GM23248 (cell line): ENCODE data around the gene MYOG. TPM values are rescaled to one million over a fixed set of nuclear protein-coding genes. Genes with fewer than 3 reads are reported as not detected.

Experiments used
- DNase-seq: peaks from one replicate; pipeline ENCODE4 v3.0.0-alpha.2; 2015
- H2AFZ ChIP-seq: fragments of 200-600 bp; sonication (generic); 2 replicates; pipeline ENCODE4 v1.6.1; 2016; ENCODE audit warnings: antibody characterized with exemption
- H3F3A ChIP-seq: fragments of 200-600 bp; sonication (generic); 2 replicates; pipeline ENCODE4 v1.6.1; 2016; ENCODE audit warnings: mild to moderate bottlenecking, antibody characterized with exemption, mixed run types; ENCODE audit not compliant: insufficient read depth
- H3K27ac ChIP-seq: fragments of 200-600 bp; sonication (generic); 2 replicates; pipeline ENCODE4 v1.5.1; 2016; ENCODE audit warnings: mild to moderate bottlenecking
- H3K27me3 ChIP-seq: fragments of 200-600 bp; sonication (generic); replicated peaks from 2 replicates; pipeline ENCODE4 v1.6.1; 2016; ENCODE audit warnings: mild to moderate bottlenecking; ENCODE audit not compliant: insufficient read depth
- H3K36me3 ChIP-seq: fragments of 200-600 bp; sonication (generic); 2 replicates; pipeline ENCODE4 v1.6.1; 2016; ENCODE audit warnings: low read depth, mild to moderate bottlenecking
- H3K4me1 ChIP-seq: fragments of 200-600 bp; sonication (generic); 2 replicates; pipeline ENCODE4 v1.6.1; 2016; ENCODE audit warnings: mild to moderate bottlenecking; ENCODE audit not compliant: insufficient read depth
- H3K4me2 ChIP-seq: fragments of 200-600 bp; sonication (generic); one replicate; pipeline ENCODE4 v1.6.1; 2016; ENCODE audit warnings: mild to moderate bottlenecking; ENCODE audit not compliant: unreplicated experiment
- H3K4me3 ChIP-seq: fragments of 200-600 bp; sonication (generic); 2 replicates; pipeline ENCODE4 v1.5.1; 2016; ENCODE audit warnings: mild to moderate bottlenecking
- H3K79me2 ChIP-seq: fragments of 200-600 bp; sonication (generic); 2 replicates; pipeline ENCODE4 v1.6.1; 2016; ENCODE audit warnings: mild to moderate bottlenecking; ENCODE audit not compliant: insufficient read depth
- H3K9ac ChIP-seq: fragments of 200-600 bp; sonication (generic); 2 replicates; pipeline ENCODE4 v1.6.1; 2016; ENCODE audit warnings: mild to moderate bottlenecking
- H3K9me2 ChIP-seq: fragments of 200-600 bp; sonication (generic); 2 replicates; pipeline ENCODE4 v1.6.1; 2016; ENCODE audit warnings: mixed run types, mild to moderate bottlenecking, moderate library complexity; ENCODE audit not compliant: insufficient read depth
- H3K9me3 ChIP-seq: fragments of 200-600 bp; sonication (generic); one replicate; pipeline ENCODE4 v1.6.1; 2017; ENCODE audit warnings: low read depth
- H4K20me1 ChIP-seq: fragments of 200-600 bp; sonication (generic); 2 replicates; pipeline ENCODE4 v1.6.0; 2016; ENCODE audit not compliant: insufficient read depth
- EZH2 ChIP-seq: fragments of 200-600 bp; sonication (generic); IDR thresholded peaks from 2 replicates; pipeline ENCODE4 v1.6.1; 2018; ENCODE audit warnings: antibody characterized with exemption, mild to moderate bottlenecking; ENCODE audit not compliant: insufficient read depth, poor library complexity, severe bottlenecking
- EZH2phosphoT487 ChIP-seq: fragments of 200-600 bp; sonication (generic); IDR thresholded peaks from 2 replicates; pipeline ENCODE4 v1.6.1; 2018; ENCODE audit warnings: antibody characterized with exemption, moderate library complexity, mild to moderate bottlenecking, low read depth; ENCODE audit not compliant: insufficient read depth
- WGBS, 2 experiments: methylation state at CpG; one replicate each; pipeline ENCODE4 v1.1.6; 2015 to 2017; ENCODE audit warnings: low lambda C conversion rate in 2 of 2, low coverage in 1 of 2; ENCODE audit errors: missing lambda C conversion rate in 2 of 2; 5-methylcytosine and 5-hydroxymethylcytosine counted together
- in situ Hi-C: fragments of 300-500 bp; cut with MboI; formaldehyde crosslinking; loops from 2 replicates; pipeline ENCODE4 v1.15.0; 2020
- polyA plus RNA-seq: library from polyadenylated mRNA; unstranded; fragments of >200 nt; fragmentation: Nextera tagmentation; extraction: Ambion mirVana; gene quantifications from 2 replicates; pipeline ENCODE4 v1.2.1, GENCODE V29; 2016
- total RNA-seq: library from RNA; depleted of rRNA; stranded (reverse); fragments of >200 nt; shearing (Covaris generic); gene quantifications from 2 replicates; pipeline ENCODE4 v1.2.3, GENCODE V29; 2014

The MYOG gene
- total and polyA plus RNA-seq, 2 experiments from 2014 or later: not detected

DNA sequence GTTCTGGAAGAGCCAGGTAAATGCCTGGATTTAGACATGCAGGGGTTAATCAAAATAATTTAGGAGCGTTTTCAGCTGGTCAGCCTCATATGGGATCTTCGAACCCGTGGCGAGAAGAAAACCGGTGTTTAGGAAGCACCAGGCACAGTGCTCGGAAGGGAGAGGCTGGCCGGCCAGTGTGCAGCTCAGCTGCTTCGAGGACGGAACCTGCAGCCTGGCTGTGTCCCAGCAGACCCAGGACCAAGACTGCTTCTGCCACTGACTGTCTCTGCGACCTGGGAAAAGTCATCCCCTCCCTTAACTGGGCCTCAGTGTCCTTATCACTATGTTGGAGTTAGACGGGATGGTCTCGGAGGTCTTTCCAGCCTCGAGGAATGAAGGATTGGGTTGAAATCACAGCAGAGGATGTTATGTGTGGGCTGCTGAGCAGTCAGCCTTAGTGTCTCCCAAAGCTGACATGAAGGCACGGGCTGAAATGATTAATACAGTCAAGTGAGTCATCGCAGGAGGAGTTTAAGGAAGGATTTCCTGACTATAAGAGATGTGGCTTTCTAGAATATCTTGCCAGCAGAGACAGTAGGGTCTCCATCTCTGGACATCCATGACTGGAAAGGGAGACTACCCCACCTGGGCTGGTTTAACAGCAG lies 38.7 kb downstream of the MYOG start:
- peak; percentile 94 for DNase-seq
- Histone ChIP-seq H3K4me3 (0 out of 2 replicates have a peak overlapping the region, but pooled peaks have one; percentile 15), H3F3A (peaks cover 11% of the 10 kb centered on the region), H3K4me1 (peaks cover 20% of the 10 kb centered on the region), H3K27me3 (no peaks in the 10 kb centered on the region), H3K9ac (peak overlapping the region; percentile 4; the same call in 1 of the 2 replicates), H3K36me3 (no peaks in the 10 kb centered on the region; the same call in 1 of the 2 replicates), H2AFZ (no peak overlapping the region), H4K20me1 (no peaks in the 10 kb centered on the region), H3K79me2 (no peaks in the 10 kb centered on the region), H3K4me2 (peak overlapping the region; percentile 50), H3K27ac (peak overlapping the region; percentile 46), H3K9me3 (no peaks in the 10 kb centered on the region), H3K9me2 (no peaks in the 10 kb centered on the region)
- 9 to 11% methylated on average over 15 of the region's 15 CpGs for WGBS, 2 experiments
- in situ Hi-C loops: no loop called here
- TF ChIP-seq EZH2phosphoT487: no peak

DNA sequence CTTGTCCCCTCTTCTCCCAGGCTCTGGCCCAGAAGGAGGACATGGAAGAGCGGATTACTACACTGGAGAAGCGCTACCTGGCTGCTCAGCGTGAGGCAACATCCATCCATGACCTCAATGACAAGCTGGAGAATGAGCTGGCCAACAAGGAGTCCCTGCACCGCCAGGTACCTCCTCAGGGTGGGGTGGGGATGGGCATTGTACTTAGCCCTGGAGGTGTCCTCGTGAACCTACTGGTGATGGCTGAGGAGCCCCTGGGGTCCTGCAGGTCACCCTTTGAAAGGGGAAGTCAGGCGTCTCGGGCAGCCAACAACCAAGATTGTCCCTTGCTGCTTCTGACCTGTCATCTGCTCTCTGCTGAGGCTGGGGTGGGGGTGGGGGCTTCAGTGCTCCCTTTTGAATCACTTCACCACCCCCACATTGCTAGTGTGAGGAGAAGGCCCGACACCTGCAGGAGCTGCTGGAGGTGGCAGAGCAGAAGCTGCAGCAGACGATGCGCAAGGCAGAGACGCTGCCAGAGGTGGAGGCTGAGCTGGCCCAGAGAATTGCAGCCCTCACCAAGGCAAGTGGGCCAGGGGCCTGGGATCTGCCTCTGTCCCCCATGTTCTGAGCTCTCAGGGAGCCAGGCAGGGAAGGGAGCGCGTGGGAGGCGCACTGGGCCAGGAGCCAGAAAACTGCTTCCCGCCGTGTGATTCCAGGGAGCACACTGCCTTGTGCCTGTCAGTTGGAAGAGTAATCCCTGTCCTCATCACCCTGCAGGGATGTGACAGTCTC lies 39.8 kb downstream of the MYOG start:
- DNase-seq: peak; percentile 28
- no peak overlapping the region for H3K4me3 ChIP-seq
- H3K27ac ChIP-seq: no peak overlapping the region
- H4K20me1 ChIP-seq: no peaks in the 10 kb centered on the region
- in situ Hi-C loops: no loop called here
- TF ChIP-seq EZH2phosphoT487 (no peak), EZH2 (no peak)
- no peaks in the 10 kb centered on the region for H3K9me2 ChIP-seq
- H2AFZ ChIP-seq: no peak overlapping the region
- H3K27me3 ChIP-seq: no peaks in the 10 kb centered on the region
- H3K9ac ChIP-seq: no peak overlapping the region
- WGBS, 2 experiments: 87 to 90% methylated on average over 14 to 16 of the region's 16 CpGs
- H3K4me1 ChIP-seq: peaks cover 31% of the 10 kb centered on the region
- H3K79me2 ChIP-seq: no peaks in the 10 kb centered on the region
- H3F3A ChIP-seq: peaks cover 13% of the 10 kb centered on the region
- H3K9me3 ChIP-seq: no peaks in the 10 kb centered on the region
- H3K4me2 ChIP-seq: no peak overlapping the region
- no peaks in the 10 kb centered on the region; the same call in 1 of the 2 replicates for H3K36me3 ChIP-seq

- Histone ChIP-seq H3K27ac (no peak overlapping the region), H3K4me2 (no peak overlapping the region), H3K36me3 (no peaks in the 10 kb centered on the region; the same call in 1 of the 2 replicates), H3K9me3 (no peaks in the 10 kb centered on the region), H3K9ac (no peak overlapping the region), H3K4me3 (no peak overlapping the region), H3K27me3 (no peaks in the 10 kb centered on the region), H2AFZ (no peak overlapping the region), H4K20me1 (no peaks in the 10 kb centered on the region), H3F3A (peaks cover 17% of the 10 kb centered on the region), H3K79me2 (no peaks in the 10 kb centered on the region), H3K4me1 (peaks cover 34% of the 10 kb centered on the region), H3K9me2 (no peaks in the 10 kb centered on the region)
- in situ Hi-C loops: no loop called here
- no peak for DNase-seq
- WGBS, 2 experiments: 96 to 98% methylated on average over 11 to 17 of the region's 17 CpGs
- TF ChIP-seq EZH2 (no peak), EZH2phosphoT487 (no peak)
Observed at GRCh38 chr1:203045336-203045735, 40.5 kb downstream of the MYOG start.

DNA sequence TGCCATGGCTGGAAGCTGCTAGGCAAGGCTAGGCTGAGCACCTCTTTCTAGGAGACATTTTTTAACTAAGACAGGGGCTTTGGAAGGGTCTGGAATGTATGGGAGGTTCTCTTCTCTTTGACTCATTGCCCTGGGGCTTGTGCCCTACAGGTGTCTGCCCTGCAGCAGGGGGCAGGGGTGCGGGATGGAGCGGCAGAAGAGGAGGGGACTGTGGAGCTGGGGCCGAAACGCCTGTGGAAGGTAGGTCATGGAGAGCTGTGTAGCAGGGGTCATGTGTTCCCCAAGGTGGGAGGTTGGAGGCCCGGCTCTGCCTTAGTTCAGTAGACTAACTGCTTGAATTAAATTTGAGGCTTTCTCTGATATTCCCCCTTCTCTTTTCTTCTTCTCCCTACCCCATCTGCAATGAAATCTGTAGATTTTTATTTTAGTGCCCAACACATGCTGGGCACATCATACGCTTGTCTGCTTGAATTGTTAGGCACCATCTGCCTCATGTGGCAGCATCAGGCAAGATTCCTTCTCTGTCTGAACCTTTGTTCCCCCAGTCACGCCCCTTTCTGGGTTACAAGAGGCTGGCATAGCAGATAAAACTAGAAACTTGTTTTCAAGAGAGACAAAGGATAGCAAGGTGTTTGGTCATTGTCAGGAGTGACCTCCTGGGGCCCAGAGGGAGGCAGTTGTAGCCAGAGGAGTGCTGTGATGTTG lies 41.1 kb downstream of the MYOG start:
- no peaks in the 10 kb centered on the region for H3K27me3 ChIP-seq
- no peaks in the 10 kb centered on the region for H3K36me3 ChIP-seq
- H2AFZ ChIP-seq: no peak overlapping the region
- peaks cover 34% of the 10 kb centered on the region for H3K4me1 ChIP-seq
- no peaks in the 10 kb centered on the region for H4K20me1 ChIP-seq
- no peak overlapping the region for H3K4me2 ChIP-seq
- DNase-seq: no peak
- no peak overlapping the region for H3K4me3 ChIP-seq
- no peaks in the 10 kb centered on the region for H3K9me2 ChIP-seq
- in situ Hi-C loops: no loop called here
- peaks cover 17% of the 10 kb centered on the region for H3F3A ChIP-seq
- H3K27ac ChIP-seq: no peak overlapping the region
- 95 to 99% methylated on average over 7 of the region's 7 CpGs for WGBS, 2 experiments
- no peaks in the 10 kb centered on the region for H3K9me3 ChIP-seq
- no peaks in the 10 kb centered on the region for H3K79me2 ChIP-seq
- H3K9ac ChIP-seq: no peak overlapping the region
- TF ChIP-seq EZH2phosphoT487 (no peak), EZH2 (no peak)
